Measurements from ENCODE around the gene ADPRH.

GRCh38 chr3:119609301-119609700, 30.0 kb downstream of the ADPRH start:
- TF ChIP-seq CTCF (IDR thresholded peaks at IDR 0.05) (no peak), POLR2A (IDR thresholded peaks at IDR 0.05) (no peak)

Data from body of pancreas (tissue), 4 donors.